GM19043 (cell line): ENCODE data around the gene PITRM1.

Source experiments
- ATAC-seq: cut with Tn5 transposase; IDR thresholded peaks from one replicate; pipeline ENCODE4 v1.9.1; 2021; ENCODE audit warnings: low read depth; ENCODE audit not compliant: unreplicated experiment

Gene PITRM1

DNA sequence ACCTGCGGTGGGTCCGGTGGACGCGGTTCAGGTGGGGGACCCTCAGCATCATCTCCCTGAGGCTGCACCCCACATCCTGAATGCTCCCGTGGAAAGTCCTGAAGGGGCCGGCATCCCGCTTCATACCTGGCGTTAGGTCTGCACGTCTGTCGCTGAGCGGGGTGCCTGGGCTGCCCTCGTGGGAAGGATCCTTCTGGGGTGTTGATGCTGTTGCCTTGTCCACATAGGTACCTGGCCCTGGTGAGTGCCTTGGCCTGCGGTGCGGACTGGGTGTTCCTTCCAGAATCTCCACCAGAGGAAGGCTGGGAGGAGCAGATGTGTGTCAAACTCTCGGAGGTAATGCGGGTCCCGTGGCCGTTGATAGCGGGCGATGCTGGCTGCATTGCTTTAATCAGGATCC is 67.4 kb downstream of the PITRM1 start:
- ATAC-seq, result no peak

DNA sequence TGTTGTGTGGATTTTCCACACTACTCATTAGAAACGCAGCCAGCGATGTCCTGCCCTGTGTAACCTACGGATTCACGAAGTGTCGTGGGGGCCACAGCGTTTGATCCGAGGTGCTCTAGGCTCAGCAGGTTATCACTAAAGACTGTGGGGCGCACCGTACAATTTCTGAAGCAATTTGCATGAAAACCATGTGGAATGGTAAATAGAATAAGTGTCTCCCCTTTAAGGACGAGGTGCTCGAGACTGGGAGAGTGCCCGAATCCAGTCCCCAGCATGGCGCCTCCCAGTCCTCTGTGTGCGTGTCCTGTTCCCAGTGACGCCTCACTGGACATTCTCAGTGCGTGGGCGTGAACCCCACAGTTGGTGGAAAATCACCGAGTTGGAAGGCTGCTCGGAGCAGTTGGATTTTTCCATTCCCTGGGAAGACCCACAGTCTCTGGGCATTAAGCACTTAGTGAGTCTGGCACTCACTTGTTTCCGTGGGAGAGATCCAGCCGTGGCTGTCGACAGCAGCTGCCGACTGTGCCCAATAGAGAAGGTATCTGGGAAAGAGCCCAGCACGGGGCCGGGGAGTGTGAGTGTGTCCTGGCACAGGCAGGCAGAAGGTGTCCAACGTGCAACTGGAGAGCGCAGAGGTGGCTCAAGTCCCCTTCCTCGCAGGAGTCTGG is 68.2 kb downstream of the PITRM1 start:
- ATAC-seq, result no peak

DNA sequence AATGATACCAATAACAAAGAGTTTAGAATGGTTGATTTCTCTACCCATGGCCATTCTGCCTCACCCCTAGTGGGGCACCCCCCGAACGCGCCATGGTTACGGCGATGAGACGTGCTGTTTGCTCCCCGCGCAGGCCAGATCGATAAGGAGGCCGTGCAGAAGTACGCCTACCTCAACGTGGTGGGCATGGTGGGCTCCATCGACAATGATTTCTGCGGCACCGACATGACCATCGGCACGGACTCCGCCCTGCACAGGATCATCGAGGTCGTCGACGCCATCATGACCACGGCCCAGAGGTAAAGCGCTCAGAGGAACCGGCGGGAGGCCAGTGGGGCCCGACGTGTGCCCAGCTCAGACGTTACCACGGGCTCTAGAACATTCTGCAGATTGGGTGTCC is 68.9 kb downstream of the PITRM1 start:
- no peak for ATAC-seq

DNA sequence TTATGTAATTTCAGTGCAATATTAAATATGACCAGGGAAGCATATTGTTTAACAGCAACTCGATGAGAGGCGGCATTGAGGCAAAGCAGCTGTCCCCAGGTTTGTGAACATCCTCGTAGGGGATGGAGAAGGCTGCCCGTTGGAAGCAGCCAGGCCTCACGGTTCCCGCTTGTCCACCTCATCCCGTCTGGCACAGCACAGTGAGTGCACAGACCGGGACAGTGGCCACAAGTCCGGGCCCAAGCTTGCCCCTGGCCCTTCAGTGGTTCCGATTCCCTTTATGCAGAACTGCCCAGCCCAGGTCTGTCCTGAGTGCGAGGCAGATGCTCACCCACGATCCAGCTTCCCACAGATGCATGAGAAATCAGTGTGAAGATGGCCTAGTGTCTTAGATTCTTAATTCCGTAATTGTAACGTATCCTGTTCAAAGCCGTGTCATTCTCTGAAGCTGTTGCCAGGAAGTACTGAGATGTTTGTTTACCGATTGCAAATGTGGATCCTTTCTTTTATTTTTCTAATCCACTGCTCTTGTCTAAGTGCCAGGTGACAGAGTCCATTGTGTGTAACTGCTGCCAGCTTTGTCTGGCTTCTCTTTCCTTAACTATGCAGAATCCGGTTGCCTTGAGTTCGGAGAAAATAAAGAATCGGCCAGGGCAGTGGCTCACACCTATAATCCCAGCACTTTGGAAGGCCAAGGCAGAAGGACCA is 69.7 kb downstream of the PITRM1 start:
- ATAC-seq, result no peak

DNA sequence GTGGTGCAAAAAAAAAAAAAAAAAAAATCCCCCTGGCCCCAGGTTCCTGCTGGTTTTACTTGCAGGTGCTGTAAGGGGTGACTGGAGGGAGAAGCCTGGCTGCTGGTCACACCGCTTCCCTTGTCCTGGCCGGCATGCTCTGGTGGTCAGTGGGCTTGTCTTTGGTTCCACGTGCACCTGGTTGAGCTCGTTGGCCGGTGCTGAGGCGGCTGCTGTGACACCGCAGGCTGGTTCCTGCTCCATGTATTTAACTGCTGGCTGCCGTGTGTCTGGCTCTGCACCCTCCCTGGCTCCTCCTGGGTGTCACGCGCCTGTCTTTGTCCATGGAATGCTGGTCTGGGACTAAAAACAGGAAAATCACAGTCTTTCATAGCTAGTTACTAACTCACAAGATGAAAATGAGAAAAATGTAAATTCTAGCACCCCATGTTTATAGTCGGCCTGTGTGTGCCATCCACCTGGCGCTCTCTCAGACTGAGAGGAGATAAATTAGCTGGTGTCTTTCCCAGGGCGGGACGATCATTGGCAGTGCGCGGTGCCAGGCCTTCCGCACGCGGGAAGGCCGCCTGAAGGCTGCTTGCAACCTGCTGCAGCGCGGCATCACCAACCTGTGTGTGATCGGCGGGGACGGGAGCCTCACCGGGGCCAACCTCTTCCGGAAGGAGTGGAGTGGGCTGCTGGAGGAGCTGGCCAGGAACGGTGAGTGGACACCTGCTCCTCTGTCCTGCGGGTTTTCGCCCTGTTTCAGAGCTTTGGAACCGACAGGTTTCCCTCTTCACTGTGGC is 71.5 kb downstream of the PITRM1 start:
- ATAC-seq, result no peak

DNA sequence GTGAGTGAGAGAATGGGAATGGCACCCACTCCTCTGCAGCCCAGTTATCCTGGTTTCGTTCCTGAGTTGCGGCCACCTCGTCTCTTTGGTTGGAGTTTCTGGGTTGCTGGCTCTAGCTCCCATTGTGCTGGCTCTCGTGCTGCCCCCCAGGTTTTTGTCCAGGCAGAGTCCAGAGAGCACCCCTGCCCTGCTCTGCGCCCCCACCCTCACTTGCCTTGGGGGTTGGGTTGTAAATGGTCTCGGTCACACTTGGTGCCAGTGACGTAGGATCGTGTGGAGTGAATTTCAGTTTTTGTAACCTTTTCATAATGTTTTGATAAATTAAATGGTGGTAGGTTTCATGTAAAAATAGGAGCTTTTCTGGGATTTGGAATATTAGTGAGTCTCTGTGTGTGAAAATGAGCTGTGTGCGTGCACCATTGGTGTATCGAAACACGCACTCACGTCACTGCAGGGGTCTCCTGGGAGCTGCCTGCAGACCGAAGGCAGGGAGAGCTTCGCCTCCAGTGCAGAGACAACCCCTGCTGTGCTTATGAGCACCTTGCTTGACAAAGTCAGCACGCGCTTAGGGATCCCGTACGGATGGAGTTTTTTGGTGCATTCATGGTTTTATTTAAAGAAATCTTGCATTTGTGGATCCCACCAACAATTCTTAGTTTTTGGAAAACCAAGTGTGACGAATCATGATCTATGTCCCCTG is 72.3 kb downstream of the PITRM1 start:
- no peak for ATAC-seq

DNA sequence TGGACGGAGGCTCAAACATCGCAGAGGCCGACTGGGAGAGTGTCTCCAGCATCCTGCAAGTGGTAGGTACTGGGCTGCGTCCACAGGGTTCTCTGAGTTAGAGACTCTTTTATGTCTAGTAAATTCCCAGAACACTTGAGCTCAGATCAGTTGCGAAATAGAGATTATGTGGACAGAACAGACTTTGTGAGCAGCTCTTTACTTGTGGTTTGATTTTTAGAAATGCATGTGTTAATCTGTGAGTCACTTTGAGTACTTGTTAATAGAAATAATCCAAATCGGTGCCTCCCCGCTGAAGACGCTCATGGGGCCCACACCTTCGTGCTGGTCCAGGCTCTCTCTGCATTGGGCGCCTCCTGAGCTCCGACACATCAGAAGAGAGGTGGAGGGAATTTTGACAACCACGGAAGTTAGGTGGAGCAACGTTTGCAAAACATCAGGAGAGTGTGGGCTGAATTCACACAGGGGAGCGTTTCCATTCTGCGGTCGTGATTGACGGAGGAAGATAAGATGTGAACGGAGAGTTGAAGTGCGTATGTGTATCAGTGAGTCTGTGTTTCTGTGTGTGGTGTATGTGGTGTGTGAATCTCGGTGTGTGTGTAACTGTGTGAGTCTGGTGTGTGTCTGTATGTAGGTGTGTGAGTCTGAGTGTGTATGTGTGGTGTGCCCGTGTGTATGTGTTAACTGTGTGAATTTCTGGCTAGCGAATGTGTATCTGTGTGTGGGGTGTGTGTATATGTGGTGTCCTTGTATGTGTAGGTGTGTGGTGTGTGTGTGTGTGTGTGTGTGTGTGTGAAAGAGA is 73.1 kb downstream of the PITRM1 start:
- ATAC-seq, result no peak

DNA sequence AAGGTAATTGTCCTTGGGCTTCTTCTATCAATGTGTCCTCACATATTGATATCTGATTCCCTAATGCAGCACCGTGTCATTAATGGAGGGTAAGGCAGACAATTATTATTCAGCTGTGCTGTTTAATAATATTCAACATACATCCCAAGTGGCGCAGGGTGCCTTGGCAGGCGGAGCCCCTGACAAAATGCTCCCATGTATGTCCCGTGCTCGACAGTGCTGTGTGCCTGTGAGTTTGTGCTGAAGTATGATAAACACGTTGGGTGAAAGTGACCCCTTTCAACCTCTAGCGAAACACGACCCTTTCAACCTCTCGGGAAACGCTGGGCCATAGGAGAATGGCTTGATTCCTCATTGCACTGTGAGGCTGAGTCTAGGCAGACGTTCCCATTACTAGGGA is 73.9 kb downstream of the PITRM1 start:
- ATAC-seq, result no peak

DNA sequence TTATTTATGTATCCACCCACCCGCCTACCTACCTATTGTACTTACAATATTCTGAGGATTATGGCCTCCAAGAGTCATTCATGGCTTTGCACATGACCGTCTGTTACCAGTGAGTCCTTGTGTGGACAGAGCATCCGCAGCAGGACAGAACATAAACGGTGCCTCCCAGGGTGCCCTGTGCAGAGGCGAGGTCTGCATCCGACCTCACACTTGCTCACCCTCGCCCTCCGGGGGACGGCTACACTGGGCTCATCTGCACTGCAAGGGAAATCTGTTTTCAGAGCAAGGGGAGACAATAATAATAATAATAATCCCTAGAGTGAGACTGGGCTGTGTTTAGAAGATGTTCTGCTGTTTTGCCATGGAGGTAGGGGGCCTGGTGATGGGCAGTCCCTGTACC is 75.4 kb downstream of the PITRM1 start:
- ATAC-seq, result no peak

DNA sequence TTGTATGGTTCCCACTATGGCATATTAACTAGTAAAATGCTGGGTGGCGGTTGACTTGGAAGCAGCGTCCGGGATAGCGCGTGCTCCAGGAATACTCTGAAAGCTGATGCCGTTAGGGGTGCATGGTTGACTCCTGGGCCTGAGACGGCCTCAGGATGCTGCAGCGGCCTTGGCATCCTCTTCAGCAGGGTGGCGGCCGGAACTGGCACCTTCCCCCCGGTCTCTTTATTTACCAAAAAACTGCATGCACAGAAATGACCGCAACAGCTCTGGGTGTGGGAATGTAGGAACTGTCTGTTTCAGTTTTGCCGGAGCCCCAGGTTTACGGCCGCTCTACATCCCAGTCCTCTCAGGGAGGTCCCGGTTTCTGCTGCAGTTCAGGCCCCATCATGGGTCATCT is 76.4 kb downstream of the PITRM1 start:
- no peak for ATAC-seq

DNA sequence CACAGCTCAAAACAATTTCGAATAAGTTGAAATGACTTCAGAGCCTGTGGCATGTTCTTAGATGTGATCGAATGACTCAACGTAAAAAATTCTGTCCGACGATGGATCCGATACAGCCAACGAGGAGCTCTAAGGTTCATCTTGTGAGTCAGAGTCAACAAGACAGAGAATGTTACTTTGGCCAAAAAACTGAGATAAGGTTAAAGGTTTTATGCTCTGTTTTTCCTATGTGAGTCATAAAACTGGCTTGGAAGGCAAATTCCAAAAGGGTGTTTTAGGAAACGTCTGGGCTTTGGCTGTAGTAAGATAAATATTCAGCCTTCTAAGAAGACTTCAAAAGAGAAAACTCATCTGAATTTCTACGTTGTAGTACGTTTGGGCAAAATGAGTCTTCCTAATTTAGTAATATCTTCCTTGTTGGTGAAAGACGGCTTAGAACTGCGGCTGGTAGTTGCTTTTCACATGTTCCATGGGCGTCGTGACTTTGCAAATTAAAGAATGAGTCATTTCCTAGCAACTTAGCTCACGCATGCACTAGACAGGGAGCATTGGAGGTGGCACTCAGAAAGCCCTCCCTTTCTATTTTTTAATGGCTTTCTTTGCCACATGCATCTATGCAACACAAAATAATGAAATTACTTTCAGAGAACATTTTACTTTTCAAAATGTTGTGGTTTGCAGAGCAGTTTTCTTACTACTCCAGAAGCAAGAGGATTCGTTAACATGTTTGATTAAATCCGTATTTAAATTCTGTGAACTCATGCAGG is 77.0 kb downstream of the PITRM1 start:
- no peak for ATAC-seq

DNA sequence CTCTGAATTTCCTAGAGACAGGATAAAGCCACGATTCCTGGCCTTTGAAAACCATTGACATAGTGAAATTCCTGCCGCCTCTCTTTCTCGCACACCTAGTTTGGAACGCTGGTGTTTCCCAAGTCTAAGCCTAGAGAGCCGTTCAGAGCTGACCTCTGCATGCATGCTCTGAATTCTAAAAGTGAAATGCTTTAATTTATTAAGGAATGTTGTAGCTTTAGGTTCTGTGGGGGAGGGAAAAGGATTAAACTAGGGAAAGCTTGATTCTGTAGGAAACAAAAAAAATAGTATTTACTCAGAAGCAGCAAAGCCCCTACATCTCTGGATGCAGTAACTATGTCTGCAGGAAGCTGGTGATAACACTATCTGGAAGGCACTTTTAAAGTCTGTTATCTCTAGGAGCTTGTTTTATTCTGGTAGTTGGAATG is 78.0 kb downstream of the PITRM1 start:
- ATAC-seq, result no peak

DNA sequence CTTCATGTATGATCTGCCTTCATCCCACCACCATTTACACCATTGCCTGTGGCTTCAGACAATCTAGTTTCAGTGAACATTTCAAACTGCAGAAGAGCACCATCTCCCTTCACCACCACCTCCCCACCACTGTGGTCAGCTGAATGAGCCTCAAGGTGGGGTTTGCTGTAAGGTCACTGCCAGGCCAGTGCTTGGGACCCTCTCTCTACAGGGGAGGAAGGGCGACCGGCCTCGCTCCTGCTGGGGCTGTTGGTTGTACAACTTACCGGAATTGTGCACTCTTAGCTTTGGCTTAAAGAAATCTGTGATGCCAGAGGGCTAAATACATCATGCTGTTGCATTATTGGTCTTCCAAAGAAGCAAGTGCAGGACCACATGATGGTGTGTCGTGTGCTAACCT is 78.6 kb downstream of the PITRM1 start:
- ATAC-seq, result no peak

DNA sequence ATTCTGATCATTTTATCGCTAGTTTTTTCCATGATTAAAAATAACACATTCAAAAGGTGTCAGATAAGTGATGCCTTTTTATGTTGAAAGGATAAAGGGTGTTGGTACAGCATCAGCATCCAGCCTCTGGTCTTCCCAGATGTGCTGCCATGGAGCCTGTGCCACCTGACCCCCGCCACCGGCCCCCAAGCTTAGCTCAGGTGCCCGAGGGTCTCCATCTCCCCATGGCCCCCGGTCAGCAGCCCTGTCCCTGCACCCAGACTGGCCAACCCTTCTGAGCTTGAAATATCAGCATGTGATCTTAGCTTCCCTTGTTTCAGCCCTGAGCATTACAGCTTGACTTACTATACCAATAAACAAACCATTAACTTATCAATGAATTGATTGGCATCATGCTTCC is 80.7 kb downstream of the PITRM1 start:
- no peak for ATAC-seq

DNA sequence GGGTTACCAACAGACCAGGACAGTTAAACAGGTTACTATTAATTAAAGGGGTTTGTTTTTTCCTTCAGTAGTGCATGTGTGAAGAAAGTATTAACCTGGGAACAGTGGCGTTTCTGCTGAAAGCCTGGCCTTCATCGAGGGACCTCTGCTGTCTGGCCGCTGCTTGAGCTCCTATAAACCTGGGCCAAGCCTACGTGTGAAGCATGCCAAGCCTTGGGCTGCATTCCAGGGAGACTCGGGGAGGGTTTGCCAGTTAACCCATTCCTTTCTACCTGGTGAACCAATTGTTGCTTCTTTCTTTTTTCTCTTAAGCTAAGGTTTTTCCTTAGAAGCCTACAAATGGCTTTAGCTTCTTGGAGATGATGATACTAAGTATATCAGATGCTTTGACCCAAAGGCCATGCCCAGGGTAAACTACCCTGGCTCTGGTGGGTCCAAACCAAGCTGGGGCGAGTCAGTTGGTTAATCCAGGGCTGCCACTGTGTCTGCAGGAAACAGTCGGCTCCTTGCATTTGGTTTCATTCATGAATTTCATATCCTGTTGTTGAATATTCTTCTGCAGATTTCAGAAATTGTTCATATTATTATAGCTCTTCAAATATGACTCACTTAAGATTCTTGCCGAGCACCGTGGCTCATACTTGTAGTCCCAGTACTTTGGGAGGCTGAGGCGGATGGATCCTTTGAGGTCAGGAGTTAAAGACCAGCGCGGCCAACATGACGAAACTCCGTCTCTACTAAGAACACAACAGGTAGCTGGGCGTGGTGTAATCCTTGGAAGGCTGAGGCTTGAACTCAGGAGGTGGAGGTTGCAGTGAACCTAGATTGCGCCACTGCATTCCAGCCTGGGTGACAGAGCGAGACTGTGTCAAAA is 81.4 kb downstream of the PITRM1 start:
- ATAC-seq, result no peak

DNA sequence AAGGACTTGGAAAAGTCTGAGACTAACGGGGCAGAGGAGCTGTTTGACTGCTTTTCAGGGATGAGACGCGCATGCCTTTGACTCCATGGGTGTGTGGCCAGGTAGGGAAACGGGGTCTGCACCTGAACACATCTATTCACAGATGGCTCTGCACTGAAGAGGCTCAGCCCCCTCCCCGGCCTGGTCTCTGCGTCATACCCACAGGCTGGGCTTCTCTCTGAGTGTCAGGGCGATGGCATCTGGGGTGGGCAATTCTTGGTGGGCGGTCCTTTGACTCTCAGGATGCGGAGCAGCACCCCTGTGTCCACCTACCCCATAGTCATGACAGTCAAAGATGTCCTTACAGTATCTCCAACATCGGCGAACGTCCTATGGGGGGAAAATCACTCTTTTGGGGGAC is 82.2 kb downstream of the PITRM1 start:
- ATAC-seq, result no peak
